NCI-H345 (cell line): Measurements from ENCODE around the gene CCNF.

Experiments
- DNase-seq: peaks from one replicate; lab custom pipeline; 2025; lab: John Stamatoyannopoulos, UW

CCNF gene

DNA sequence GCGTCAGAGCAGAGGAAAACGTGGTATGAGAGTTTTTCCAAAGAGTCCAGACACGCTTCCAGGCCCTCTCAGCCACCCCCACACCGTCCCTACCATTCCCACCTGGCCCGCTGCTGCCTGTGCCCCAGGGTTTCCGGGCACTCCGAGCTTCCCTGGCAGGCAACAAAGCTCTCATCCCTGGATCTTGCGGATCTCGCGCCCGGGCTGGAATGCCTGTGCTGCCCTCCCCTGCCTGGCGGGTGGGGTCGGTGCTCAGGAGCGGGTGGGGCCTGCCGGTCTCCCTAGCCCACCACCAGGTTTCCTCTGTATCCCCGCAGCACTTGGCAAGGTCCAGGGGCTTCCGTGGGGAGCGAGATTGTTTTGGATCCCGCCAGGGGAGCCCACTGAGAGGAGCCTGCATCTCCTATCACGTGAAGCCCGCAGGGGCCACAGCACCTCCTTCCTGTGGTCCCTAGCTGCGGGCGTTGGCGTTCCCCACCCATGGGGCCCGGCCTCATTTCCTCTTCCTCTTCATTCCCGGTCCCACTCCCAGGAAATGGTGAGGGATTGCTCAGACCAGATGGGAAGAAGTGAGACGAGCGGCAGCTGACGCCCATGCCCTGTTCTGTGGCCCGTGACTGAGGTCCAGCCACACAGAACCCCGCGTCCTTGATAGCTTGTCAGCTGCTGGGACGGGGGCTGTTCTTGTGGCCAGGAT lies 56.7 kb downstream of the CCNF start:
- DNase-seq: no peak

DNA sequence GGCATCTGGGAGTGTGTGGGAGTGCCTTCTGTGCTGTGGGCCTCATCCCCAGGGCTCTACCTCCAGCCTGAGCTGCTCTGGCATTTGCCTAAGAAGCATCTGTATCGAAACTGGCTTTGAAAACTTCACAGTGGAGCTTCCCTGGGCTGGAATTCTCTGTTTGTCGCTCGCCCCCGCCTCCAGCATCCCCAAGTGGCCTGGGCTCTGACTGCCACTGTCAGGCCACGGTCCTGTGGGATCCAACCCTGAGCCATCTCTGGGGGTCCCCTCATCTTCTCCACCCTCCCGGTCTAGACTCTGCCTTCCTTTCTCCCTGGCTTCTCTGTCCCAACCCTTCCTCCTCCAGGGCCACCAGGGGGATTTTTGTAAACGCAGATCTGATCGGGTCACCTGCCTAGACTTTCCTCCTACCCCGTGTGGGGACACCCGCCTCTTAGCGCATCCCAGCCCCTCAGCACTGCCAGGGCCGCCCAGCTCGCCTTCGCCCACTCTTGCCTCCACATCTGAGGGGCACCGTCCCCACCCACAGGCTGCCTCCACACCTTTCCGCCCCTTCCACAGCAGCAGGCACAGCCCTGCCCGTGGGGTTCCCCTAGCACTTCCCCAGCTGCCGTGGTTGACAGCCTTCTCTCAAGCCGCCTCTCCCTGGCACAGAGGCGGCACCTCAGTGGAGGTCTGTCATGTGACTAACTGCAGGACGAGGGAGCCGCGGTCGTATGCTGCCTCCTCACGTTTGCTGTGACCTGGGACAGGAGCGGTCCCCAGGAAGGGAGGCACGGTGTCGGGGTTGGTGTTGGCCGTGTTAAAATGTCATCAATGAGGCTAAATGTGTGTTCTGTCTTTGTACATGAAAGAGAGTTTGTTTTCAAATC lies 57.6 kb downstream of the CCNF start:
- DNase-seq: peak; percentile 14

DNA sequence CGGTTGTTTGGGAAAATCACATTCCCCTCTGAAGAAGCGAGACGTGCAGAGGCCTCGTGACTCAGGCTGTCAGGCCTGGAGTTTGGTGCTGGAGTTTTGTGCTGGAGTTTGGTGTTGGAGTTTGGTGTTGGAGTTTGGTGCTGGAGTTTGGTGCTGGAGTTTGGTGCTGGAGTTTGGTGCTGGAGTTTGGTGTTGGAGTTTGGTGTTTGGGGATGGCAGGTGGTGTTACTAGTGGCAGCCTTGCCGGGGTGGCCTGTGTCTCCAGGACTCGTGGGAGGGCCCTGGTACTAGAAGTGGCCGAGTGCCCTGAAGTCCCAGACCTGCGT lies 58.2 kb downstream of the CCNF start:
- DNase-seq: no peak

DNA sequence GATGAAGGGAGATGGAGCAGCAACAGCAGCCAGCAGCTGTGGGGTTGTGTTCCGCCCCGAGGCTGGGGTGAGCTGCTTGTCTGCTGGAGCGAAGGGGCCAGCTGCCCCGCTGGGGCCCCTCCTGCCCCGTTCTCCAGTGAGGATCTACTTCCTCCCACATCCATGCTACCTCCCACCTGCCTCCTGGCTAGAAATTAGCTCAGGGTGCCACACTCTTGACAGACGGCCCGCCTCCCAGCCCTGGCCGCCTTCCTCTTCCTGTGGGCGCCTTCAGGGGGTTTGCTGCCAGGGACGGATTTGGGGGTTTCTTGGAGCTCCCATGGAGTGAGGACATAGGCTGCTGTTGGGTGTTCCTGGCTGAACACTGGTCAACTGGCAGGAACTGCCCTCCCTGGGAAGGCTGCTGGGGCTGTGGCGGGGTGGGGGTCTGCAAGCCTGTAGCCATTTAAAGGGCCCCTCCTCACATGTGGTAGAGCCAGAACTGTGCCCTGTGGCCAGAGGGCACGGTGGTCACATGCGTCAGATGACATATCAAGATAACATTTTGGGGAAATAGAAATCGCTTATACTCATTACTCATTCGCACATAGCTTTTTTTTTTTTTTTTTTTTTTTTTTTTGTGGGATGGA lies 58.8 kb downstream of the CCNF start:
- no peak for DNase-seq

DNA sequence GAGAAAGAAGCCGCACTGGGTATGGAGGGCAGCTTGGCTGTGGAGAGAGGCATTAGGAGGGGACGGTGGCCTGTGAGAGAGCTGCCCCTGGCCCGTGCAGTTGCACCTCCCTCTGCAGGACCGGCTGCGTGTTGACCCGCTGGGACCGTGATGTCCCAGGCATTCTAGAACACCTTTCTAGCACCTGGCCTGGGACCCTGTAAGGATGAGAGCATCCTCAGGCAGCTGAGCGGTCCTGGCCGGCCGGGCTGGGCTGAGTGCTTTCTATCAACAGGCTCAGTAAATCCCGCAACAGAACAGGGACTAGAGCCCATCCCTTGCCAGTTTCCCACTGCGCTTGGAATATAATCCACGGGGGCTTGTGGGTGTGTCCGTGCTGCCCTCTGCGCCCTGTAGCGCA lies 60.3 kb downstream of the CCNF start:
- DNase-seq: no peak

DNA sequence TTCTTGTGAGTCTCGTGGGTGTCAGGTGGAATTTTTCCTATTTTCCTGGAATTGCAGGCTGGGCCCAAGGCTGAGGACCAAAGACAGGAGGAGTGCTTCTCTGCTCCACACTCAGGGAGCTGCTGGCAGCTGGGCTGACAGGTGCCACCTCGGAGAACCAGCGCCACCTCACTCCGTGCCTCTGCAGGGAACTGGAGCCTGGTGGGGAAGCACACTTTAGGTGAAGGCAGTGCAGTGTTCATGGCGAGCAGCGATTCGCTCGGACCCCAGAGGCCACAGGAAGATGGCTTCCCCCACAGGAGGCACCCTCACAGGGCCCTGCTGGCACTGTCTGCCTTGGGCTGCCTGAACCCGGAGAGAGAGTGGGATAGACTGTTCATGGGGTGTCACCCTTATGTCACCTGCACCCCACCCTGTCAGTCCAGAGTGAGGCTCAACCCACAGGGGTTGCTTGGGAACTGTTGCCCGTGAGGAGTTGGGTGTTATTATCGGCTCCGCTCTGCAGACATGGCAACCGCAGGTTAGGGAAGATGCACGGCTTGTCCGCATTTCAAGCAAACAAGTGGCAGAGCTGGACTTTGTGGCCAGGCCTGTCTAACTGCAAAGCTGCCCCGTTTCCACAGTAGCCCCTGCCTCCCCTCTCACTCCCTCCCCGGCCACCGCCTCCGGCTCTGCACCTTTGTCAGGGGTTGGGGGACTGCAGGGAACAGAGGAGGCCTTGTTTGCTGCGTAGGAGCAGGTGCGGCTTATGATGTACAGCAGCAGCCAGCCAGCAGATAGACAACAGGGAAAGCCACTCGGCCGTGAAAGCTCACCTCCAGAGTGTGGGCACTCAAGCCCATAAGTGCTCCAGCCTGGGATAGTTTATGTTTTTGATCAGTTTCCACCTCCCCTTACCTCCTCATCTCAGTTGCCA lies 61.2 kb downstream of the CCNF start:
- peak; percentile 81 for DNase-seq

DNA sequence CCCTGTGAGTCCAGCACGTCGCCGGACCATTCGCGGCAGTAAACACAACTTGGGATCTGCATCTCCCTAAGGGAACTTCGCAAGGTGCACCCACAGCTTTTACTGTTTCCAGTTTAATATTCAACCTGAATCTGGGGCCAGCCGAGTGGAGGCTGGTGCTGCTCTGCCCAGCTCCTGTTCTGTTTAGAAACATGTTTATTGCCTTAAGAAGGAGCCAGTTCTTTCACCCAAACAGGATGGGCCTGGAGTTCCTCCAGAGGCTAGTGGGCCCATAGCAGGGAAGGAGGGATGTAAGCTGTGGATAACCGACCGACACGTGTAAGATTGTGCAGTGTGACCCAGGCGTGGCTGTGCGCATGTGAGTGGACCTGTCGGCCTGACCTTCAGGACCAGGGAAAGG lies 63.0 kb downstream of the CCNF start:
- no peak for DNase-seq

DNA sequence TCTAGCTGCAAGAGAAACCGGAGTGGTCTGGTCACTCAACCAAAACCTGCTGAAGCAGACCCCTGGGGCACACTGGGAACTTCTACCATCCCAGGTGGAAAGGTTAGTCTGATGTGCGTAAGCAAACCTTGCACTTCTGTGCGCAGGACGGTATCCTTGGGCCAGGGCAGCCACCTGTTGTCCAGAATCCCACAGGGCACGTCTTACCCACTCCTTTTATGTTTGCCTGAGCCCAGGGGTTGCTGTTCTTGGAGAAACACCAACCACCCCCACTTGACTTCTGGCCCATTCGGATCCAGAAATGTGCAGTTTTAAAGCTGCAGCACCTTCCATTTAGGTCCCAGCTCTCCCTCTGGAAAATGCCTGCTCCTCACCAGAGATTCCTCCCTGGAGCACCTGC lies 64.4 kb downstream of the CCNF start:
- no peak for DNase-seq

DNA sequence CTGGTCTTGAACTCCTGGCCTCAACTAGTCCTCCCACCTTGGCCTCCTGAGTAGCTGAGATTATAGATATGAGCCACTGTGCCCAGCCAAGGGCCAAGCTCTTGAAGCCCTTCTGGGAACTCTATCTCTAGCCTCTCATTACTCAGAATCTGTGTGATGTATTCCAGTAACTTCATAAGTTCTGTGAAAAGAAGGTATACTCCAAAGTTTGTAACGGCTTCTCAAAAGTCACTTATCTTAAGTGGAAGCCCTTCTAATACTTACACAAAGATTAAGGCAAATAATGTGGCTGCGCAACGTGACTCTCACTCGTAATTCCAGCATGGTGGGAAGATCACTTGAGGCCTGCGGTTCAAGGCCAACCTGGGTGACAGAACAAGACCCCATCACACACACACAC lies 65.4 kb downstream of the CCNF start:
- DNase-seq: no peak

DNA sequence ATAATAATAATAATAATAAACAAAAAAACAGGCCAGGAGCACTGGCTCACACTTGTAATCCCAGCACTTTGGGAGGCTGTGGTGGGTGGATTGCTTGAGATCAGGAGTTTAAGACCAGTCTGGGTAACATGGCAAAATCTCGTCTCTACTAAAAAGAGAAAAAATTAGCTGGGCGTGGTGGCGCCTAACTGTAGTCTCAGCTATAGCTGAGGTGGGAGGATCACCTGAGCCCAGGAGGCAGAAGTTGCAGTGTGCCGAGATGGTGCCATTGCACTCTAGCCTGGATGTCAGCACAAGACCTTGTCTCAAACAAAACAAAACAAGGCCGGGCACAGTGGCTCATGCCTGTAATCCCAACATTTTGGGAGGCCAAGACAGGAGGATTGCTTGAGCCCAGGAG lies 65.8 kb downstream of the CCNF start:
- no peak for DNase-seq

DNA sequence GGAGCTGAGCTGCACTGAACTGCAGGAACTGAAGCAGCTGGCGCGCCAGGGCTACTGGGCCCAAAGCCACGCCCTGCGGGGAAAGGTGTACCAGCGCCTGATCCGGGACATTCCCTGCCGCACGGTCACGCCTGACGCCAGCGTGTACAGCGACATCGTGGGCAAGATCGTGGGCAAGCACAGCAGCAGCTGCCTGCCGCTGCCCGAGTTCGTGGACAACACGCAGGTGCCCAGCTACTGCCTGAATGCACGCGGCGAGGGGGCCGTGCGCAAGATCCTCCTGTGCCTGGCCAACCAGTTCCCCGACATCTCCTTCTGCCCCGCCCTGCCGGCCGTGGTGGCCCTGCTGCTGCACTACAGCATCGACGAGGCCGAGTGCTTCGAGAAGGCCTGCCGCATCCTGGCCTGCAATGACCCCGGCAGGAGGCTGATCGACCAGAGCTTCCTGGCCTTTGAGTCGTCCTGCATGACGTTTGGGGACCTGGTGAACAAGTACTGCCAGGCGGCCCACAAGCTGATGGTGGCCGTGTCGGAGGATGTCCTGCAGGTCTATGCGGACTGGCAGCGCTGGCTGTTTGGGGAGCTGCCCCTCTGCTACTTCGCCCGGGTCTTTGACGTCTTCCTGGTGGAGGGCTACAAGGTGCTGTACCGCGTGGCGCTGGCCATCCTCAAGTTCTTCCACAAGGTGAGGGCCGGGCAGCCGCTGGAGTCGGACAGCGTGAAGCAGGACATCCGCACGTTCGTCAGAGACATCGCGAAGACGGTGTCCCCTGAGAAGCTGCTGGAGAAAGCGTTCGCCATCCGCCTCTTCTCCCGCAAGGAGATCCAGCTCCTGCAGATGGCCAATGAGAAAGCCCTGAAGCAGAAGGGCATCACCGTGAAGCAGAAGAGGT lies 67.2 kb downstream of the CCNF start:
- DNase-seq: no peak

DNA sequence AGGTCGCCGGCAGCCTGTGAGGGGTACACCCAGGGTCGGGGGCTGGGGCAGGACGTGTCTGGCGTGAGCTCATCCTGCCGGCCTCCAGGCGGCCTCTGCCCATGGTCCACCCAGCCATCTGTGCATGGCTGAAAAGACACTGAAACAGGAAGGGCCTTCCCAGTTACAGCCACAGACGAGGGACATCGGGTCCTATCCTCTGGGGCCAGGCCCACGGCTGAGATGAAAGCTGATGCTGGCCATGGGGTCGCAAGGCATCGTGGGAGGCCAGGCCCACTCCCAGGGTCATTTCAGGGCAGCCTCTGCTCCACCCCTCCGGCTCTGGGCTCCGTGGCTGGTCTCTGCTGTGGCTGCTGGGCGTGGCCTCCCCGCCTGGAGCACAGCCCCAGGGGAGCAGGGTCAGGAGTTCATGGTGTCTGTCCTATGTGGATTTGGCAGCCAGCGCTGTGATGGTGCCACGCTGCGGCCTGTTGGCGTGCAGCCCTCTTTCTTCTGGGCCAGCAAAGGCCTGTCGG lies 67.9 kb downstream of the CCNF start:
- DNase-seq: no peak

DNA sequence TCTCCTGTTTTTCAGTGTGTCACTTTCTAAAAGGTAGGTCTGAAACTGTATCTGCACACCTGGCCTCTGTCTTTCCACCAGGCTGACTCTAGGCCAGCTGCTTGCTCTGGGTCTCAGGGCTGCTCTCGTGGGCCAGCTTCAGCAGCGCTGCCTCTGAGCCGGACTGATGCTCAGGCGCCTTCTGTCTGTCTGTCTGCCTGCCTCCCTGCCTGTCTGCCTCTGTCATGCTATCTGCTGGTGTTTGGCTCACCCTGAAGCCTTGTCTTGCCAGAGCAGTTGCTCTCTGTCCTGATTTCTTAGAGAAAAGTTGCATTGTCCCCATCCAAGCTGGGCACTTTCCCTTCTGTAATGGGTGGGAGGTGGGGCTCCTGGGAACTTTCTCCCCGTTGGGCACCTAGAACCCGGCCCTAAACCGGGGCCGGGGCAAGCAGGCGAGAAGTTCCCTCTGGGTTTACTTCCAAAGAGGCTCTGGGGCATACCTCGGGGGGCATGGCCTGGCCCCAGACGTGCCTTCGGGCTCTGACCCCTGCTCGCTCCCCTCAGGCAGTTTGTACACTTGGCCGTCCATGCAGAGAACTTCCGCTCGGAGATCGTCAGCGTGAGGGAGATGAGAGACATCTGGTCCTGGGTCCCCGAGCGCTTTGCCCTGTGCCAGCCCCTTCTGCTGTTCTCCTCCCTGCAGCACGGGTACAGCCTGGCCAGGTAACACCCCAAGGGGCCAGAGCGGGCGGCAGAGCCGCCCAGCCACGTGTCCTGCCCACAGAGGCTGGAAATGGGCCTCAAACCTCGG lies 68.6 kb downstream of the CCNF start:
- DNase-seq: no peak

DNA sequence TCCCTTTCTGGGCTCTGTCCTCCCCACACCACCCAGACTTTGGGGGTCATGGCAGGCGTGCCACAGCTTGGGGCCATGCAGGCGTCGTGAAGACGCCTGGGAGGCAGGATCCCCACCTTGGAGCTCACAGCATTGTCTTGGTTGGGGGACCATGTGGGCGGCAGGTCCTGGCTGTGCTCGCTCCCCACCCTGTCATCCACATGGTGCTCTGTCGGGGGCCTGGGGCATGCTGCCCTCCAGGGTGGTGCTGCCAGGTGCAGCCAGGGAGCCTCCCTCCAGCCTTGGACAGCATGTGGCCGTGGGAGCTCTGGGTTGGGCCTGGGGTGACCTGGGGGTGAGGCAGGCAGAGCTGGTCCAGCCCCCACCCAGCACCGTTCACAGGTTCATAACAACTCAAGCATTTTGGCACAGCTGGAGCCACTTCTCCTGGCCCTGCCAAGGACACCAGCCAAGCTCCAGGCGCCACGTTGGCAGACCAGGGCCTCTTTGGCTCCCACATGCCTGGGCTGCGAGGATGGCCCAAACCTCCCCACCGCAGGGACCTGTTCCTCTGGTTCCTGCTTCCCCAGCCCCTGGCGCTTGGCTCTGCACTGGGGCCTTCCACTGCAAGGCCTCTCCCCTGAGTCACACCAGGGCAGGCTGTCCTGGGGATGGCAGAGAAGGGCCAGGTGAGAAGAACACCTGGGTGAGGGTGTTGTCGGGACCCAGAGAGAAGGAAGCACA lies 69.4 kb downstream of the CCNF start:
- no peak for DNase-seq

DNA sequence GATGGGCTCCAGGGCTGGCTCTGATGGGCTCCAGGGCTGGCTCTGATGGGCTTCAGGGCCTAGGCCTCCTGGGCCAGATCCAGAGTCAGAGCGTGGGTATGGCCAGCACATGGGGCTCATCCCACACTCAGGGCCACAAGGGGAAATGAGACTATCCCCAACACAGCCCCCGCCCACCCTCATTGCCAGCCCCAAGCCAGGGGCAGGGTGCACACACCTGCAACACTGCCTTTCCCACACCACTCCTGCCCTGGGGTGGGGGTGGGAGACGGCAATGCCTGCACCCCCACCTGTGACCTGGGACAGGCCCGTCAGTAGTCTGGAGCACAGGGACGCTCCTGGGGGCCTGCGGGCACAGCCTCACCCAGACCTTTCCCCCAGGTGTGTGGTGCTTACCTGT lies 70.2 kb downstream of the CCNF start:
- no peak for DNase-seq

DNA sequence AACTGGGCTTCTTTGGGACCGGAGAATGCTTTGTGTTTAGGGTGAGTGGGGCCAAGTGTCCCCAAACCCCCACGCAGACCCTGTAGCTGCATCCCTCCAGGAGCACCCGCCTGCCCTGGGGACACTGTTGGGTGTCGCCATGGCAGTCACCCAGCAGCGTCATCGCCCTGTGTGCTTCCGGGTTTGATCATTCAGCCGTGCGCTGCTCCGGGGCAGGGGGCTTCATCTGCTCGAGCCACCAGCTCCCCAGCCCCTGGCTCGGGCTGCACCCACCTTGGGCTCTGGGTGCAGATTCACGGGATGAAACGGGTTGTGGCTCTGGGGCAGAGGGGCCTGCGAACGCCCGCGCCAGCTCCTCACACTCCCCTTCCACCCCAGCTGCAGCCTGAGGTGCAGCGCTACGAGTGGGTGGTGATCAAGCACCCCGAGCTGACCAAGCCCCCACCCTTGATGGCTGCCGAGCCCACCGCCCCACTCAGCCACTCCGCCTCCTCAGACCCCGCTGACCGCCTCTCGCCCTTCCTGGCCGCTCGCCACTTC lies 70.7 kb downstream of the CCNF start:
- DNase-seq: no peak

DNA sequence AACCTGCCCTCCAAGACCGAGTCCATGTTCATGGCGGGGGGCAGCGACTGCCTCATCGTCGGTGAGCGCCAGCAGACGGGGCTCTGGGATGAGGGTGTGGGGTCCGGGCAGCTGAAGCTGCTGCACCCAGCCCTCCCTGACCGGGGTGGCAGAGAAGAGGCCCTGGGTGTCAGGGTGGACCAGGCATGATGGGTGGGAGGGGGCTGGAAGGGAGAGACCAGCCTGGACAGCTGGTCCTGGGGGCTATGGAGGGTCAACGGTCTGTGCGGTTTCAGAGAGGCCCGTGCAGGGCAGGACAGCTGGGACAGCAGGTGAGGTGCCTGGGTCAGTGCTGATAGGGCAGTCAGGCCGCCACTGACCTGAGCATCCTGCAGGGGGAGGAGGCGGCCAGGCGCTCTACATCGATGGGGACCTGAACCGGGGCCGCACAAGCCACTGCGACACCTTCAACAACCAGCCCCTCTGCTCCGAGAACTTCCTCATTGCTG lies 71.2 kb downstream of the CCNF start:
- no peak for DNase-seq

DNA sequence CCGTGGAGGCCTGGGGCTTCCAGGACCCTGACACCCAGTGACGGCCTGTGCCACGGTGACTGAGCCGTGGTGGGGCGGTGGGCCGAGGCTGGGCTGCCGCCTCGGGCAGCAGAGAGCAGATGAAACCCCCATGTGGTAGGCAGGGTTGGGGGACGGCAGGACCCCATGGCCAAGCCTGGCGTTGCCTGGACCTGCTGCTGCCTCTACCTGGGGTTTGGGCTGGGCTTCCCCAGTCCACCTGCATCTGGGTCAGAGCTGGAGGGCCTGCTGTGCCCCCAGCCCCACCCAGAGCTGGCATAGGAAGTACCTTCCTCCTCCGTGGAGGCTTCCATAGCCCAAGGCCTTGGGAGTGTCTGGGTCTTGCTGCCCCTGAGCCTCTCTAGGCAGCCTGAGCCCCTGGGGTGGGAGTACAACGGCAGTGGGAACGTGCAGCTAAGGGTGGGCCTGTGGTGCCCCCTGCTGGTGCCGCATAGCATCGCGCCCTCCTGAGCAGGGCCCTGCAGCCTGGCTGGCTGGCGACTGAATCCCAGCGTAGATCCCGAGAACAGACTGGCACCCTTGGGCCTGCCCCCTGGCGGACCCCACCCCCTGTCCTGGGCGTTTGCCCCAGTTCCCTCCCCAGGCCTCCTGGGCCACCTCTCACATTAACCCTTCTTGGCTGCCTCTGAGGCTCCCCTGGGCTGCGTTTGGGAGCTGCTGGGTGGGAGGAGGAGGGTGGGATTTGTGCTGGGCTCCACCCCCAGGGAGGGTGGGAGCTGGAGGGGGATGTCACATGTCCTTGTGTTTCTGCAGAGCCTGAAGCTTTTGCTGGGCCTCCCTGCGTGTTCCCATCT lies 71.9 kb downstream of the CCNF start:
- DNase-seq: peak; percentile 78
